ENCODE results near the gene LY86. TPM values are rescaled to one million over a fixed set of nuclear protein-coding genes. Genes with fewer than 3 reads are reported as not detected.

Gene LY86
- 1 to 10 TPM; 1.8 to 2.0 TPM for total RNA-seq

- Mint-ChIP-seq H3K27ac (peak within 1 kb of the TSS; percentile 87), H3K4me3 (peak within 1 kb of the TSS; percentile 75), H3K9me3 (peaks cover 3% of the 10 kb centered on the region), H3K27me3 (ENCODE audit: low read depth) (no peaks in the 10 kb centered on the region), H3K4me1 (ENCODE audit: low read depth) (peaks cover 75% of the 10 kb centered on the region), H3K36me3 (ENCODE audit: low read depth) (no peaks in the 10 kb centered on the region)
- CTCF ChIA-PET = interaction anchor here (0.6 to 1.7 kb wide), 3 partner anchors 22 to 47 kb away, joined by 4 to 9 read pairs (median 5); no protein-coding TSS in a partner anchor
- DNase-seq = peak; percentile 46
- intact Hi-C loops (cut with micrococcal nuclease) = loop anchor here (1.0 to 10.0 kb wide), 2 partner anchors 22 to 547 kb away; no protein-coding TSS in a partner anchor
Observed at GRCh38 chr6:6588064-6588923, at the start of gene LY86. LY86 (plus strand) TSS chr6:6588720; CDS start chr6:6588735, 15 bp downstream.

- no peak overlapping the region for H3K27ac Mint-ChIP-seq
- no peak for DNase-seq
- intact Hi-C loops (cut with micrococcal nuclease) = no loop called here
- no peak overlapping the region for H3K4me3 Mint-ChIP-seq
- H3K4me1 Mint-ChIP-seq (ENCODE audit: low read depth) = peaks cover 6% of the 10 kb centered on the region
- H3K36me3 Mint-ChIP-seq (ENCODE audit: low read depth) = no peaks in the 10 kb centered on the region
- H3K27me3 Mint-ChIP-seq (ENCODE audit: low read depth) = peaks cover 10% of the 10 kb centered on the region
- H3K9me3 Mint-ChIP-seq = no peaks in the 10 kb centered on the region
- CTCF ChIA-PET = interaction anchor here (2.2 kb wide), 1 partner anchor 9 kb away, joined by 7 read pairs; no protein-coding TSS in a partner anchor
Observed at GRCh38 chr6:6539036-6539435, 49.5 kb upstream of the LY86 start.

DNA sequence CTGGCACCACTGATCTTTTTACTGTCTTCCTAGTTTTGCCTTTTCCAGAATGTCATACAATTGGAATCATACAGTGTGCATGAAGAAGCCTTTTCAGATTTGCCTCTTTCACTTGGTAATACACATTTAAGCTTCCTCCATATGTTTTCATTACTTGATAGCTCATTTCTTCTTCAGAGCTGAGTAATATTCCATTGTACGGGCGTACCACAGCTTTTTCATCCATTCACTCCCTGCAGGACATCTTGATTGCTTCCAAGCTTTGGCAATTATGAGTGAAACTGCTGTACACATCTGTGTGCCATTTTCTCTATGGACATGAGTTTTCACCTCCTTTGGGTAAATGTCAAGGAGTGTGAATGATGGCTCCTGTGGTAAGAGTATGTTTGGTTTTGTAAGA, 46.2 kb upstream of the LY86 start:
- intact Hi-C loops (cut with micrococcal nuclease) = loop anchor here (10.0 kb wide), 2 partner anchors 188 to 728 kb away; no protein-coding TSS in a partner anchor
- DNase-seq = no peak
- no peak overlapping the region for H3K27ac Mint-ChIP-seq
- H3K36me3 Mint-ChIP-seq (ENCODE audit: low read depth) = no peaks in the 10 kb centered on the region
- H3K9me3 Mint-ChIP-seq = no peaks in the 10 kb centered on the region
- peaks cover 29% of the 10 kb centered on the region for H3K27me3 Mint-ChIP-seq (ENCODE audit: low read depth)
- CTCF ChIA-PET = no interaction called here
- no peak overlapping the region for H3K4me3 Mint-ChIP-seq
- H3K4me1 Mint-ChIP-seq (ENCODE audit: low read depth) = peaks cover 12% of the 10 kb centered on the region

GRCh38 chr6:6543181-6543879, 45.2 kb upstream of the LY86 start:
- CTCF ChIA-PET = interaction anchor here (0.9 kb wide), 1 partner anchor 485 kb away, joined by 3 read pairs; no protein-coding TSS in a partner anchor
- no peak for DNase-seq
- Mint-ChIP-seq H3K9me3 (no peaks in the 10 kb centered on the region), H3K4me3 (no peak overlapping the region), H3K27me3 (ENCODE audit: low read depth) (peaks cover 35% of the 10 kb centered on the region), H3K4me1 (ENCODE audit: low read depth) (peaks cover 8% of the 10 kb centered on the region), H3K36me3 (ENCODE audit: low read depth) (no peaks in the 10 kb centered on the region), H3K27ac (no peak overlapping the region)
- intact Hi-C loops (cut with micrococcal nuclease) = loop anchor here (10.0 kb wide), 2 partner anchors 189 to 729 kb away; no protein-coding TSS in a partner anchor

GRCh38 chr6:6545616-6546317, 42.8 kb upstream of the LY86 start:
- Mint-ChIP-seq H3K4me1 (ENCODE audit: low read depth) (peaks cover 6% of the 10 kb centered on the region), H3K9me3 (no peaks in the 10 kb centered on the region), H3K27me3 (ENCODE audit: low read depth) (peaks cover 35% of the 10 kb centered on the region), H3K27ac (no peak overlapping the region), H3K4me3 (peak overlapping the region; percentile 8), H3K36me3 (ENCODE audit: low read depth) (no peaks in the 10 kb centered on the region)
- intact Hi-C loops (cut with micrococcal nuclease) = loop anchor here (2.0 to 10.0 kb wide), 8 partner anchors 31 to 1403 kb away; no protein-coding TSS in a partner anchor
- DNase-seq = no peak
- CTCF ChIA-PET = interaction anchor here (0.7 to 4.0 kb wide), 8 partner anchors 11 to 490 kb away, joined by 3 to 35 read pairs (median 5); no protein-coding TSS in a partner anchor

DNA sequence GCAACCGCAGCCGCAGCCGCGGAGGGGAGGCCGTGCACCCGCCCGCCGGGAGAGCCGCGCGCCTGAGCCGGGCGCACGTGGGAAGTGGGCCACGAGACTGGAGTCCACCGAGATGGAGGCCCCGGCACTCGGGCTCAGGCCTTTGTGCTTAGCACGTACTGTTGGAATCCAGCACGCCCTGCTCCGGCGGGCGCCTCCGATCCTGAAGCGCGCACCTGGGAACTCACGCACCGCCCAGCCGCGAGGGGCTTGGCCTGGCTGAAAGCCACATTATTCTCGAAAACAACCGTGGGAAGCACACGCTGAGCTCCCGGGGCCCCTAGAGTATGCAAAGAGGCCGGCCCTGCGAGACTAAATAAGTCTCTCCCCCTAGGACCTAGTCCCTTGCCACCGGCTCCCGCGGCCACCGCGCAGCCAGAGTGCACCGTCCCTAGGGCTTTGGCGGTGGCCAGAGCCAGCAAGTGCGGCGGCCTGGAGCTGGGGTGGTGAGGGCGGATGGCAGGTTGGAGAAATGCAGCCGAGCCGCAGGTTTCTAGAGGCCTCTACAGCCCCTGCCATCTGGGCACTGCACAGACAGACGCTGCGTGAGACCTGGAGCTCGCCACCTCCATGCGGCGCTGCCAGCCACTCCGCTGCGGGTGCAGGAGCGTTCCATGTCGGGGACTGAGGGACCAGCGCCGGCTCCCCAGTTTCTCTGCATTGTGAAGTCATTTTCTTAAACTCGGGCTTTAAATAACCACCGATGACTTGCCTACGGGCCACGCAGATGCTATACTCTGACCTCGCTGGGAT, 42.0 kb upstream of the LY86 start:
- CTCF ChIA-PET = interaction anchor here (0.7 to 4.0 kb wide), 19 partner anchors 8 to 491 kb away, joined by 3 to 35 read pairs (median 4); no protein-coding TSS in a partner anchor
- peak; percentile 37 for DNase-seq
- intact Hi-C loops (cut with micrococcal nuclease) = loop anchor here (1.0 to 10.0 kb wide), 12 partner anchors 32 to 1404 kb away; no protein-coding TSS in a partner anchor
- Mint-ChIP-seq H3K27ac (no peak overlapping the region), H3K4me1 (ENCODE audit: low read depth) (peaks cover 6% of the 10 kb centered on the region), H3K9me3 (no peaks in the 10 kb centered on the region), H3K4me3 (peak overlapping the region; percentile 64), H3K36me3 (ENCODE audit: low read depth) (no peaks in the 10 kb centered on the region), H3K27me3 (ENCODE audit: low read depth) (peaks cover 35% of the 10 kb centered on the region)

DNA sequence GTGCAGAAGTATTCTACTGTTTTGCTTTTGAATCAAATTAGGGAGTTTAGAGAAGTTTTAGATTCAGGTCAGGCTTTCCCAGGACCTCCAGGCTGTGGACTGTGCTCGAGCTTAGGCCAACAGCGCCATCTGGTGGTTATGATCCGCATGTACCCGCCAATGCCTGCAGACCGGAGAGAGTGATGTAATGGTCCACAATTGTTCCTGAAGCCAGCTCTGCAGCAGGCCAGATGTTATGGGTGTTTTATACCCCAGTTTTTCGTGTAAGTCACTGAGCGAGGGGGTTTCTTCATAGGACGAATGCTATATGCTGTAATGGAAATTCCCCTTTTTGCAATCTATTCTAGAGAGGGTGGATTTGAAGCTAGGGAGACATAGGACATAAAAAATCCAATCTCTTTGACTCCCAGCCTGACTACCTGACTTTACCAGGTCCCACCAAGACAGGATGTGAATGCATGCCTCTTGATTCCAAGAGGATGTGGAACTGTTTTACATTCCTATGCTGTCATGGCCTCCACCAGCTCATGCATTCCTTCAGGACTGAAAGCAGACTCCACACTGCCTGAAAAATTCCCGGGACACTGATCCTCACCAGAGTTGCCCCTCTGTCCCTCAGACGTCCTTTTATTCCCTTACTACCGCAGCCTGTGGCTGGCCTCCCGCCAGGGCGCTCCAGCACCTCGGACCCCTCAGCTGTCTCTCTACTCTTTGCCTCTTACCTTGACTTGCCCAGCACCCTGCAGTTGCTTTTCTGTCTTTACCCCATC, 41.2 kb upstream of the LY86 start:
- peak; percentile 91 for DNase-seq
- CTCF ChIA-PET = interaction anchor here (0.6 to 4.0 kb wide), 22 partner anchors 9 to 1287 kb away, joined by 3 to 35 read pairs (median 4); no protein-coding TSS in a partner anchor
- H3K27ac Mint-ChIP-seq = no peak overlapping the region
- intact Hi-C loops (cut with micrococcal nuclease) = loop anchor here (1.0 to 10.0 kb wide), 12 partner anchors 32 to 1405 kb away; no protein-coding TSS in a partner anchor
- H3K36me3 Mint-ChIP-seq (ENCODE audit: low read depth) = no peaks in the 10 kb centered on the region
- peaks cover 6% of the 10 kb centered on the region for H3K4me1 Mint-ChIP-seq (ENCODE audit: low read depth)
- peaks cover 32% of the 10 kb centered on the region for H3K27me3 Mint-ChIP-seq (ENCODE audit: low read depth)
- H3K9me3 Mint-ChIP-seq = no peaks in the 10 kb centered on the region
- peak overlapping the region; percentile 64 for H3K4me3 Mint-ChIP-seq

DNA sequence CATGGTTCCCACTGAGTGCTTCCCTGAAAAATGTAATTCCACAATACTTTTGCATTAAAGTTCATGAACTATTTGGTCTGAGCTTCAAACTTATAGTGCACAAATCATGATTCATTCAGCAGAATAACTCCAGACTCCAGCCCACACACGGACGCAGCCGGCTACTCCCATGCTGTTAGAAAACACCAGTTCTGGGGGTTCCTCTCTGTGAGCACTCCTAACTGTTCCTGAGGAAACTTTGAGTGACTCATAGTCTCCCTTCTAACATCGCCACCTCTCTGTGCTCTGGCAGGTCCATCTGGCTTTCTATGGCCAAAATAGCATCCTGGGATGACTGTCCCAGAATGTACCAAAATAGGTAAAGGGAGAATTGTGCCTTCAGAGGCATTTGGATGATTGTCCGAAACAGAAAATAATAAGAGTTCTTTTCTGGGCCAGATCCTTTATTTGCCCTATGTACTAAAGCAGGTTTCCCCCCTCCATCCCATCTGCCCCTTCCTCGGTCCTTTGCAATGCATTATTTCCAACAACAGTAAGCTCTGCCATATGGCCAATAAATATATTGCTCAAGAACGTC, 32.3 kb upstream of the LY86 start:
- peaks cover 39% of the 10 kb centered on the region for H3K4me1 Mint-ChIP-seq (ENCODE audit: low read depth)
- H3K36me3 Mint-ChIP-seq (ENCODE audit: low read depth) = no peaks in the 10 kb centered on the region
- no peaks in the 10 kb centered on the region for H3K9me3 Mint-ChIP-seq
- intact Hi-C loops (cut with micrococcal nuclease) = loop anchor here (5.0 kb wide), 1 partner anchor 256 kb away; no protein-coding TSS in a partner anchor
- H3K4me3 Mint-ChIP-seq = no peak overlapping the region
- H3K27me3 Mint-ChIP-seq (ENCODE audit: low read depth) = no peaks in the 10 kb centered on the region
- no peak for DNase-seq
- CTCF ChIA-PET = interaction anchor here (0.6 to 3.8 kb wide), 8 partner anchors 10 to 1563 kb away, joined by 3 to 22 read pairs (median 4); no protein-coding TSS in a partner anchor
- H3K27ac Mint-ChIP-seq = no peak overlapping the region

- Mint-ChIP-seq H3K36me3 (ENCODE audit: low read depth) (no peaks in the 10 kb centered on the region), H3K4me3 (no peak overlapping the region), H3K9me3 (no peaks in the 10 kb centered on the region), H3K4me1 (ENCODE audit: low read depth) (peaks cover 44% of the 10 kb centered on the region), H3K27me3 (ENCODE audit: low read depth) (no peaks in the 10 kb centered on the region), H3K27ac (no peak overlapping the region)
- CTCF ChIA-PET = interaction anchor here (0.6 to 3.8 kb wide), 8 partner anchors 10 to 1562 kb away, joined by 3 to 22 read pairs (median 4); no protein-coding TSS in a partner anchor
- intact Hi-C loops (cut with micrococcal nuclease) = loop anchor here (1.0 to 5.0 kb wide), 3 partner anchors 120 to 686 kb away; no protein-coding TSS in a partner anchor
- peak; percentile 68 for DNase-seq
Observed at GRCh38 chr6:6556738-6557503, 31.6 kb upstream of the LY86 start.

Data from activated naive CD4-positive, alpha-beta T cell treated with anti-CD3 and anti-CD28 coated beads for 36 hours (primary cell).